Thyroid gland (tissue), 4 donors: Measurements from ENCODE around the gene IQSEC2. TPM values are rescaled to one million over a fixed set of nuclear protein-coding genes. Genes with fewer than 3 reads are reported as not detected.

ENCODE experiments used
- DNase-seq, 2 donors: peaks; one replicate each; pipeline ENCODE4 v3.0.0-alpha.2; 2019
- H3K27ac ChIP-seq, 3 donors: fragments of 200-600 bp; sonication (generic); 1 replicate in 2 of 3; 2 replicates in 1 of 3; pipeline ENCODE4 v1.5.1; 2016 to 2019; ENCODE audit warnings: mild to moderate bottlenecking in 1 of 3, moderate library complexity in 1 of 3
- H3K27me3 ChIP-seq: fragments of 200-600 bp; sonication (generic); one replicate; pipeline ENCODE4 v1.5.1; 2019
- H3K36me3 ChIP-seq, 2 donors: fragments of 200-600 bp; sonication (generic); one replicate each; pipeline ENCODE4 v1.5.1; 2016 to 2019
- H3K4me1 ChIP-seq, 2 donors: fragments of 200-600 bp; sonication (generic); one replicate each; pipeline ENCODE4 v1.5.1; 2017 to 2019
- H3K4me3 ChIP-seq, 3 donors: fragments of 200-600 bp; sonication (generic); replicated peaks in 1 of 3; 1 replicate in 2 of 3; 2 replicates in 1 of 3; pipeline ENCODE4 v1.5.1; 2016; ENCODE audit warnings: mild to moderate bottlenecking in 1 of 3
- H3K9me3 ChIP-seq: fragments of 200-600 bp; sonication (generic); one replicate; pipeline ENCODE4 v1.5.1; 2017
- POLR2A ChIP-seq, 2 donors: fragments of 450-650 bp; IDR thresholded peaks; one replicate each; pipeline ENCODE4 v1.6.1; 2017; ENCODE audit warnings: antibody characterized with exemption in 2 of 2, mild to moderate bottlenecking in 2 of 2, moderate library complexity in 1 of 2
- WGBS, 2 donors: methylation state at CpG; one replicate each; pipeline ENCODE4 v1.1.5; 2017; 5-methylcytosine and 5-hydroxymethylcytosine counted together
- intact Hi-C: fragments of 100-400 bp; cut with DNase I; formaldehyde crosslinking; loops from one replicate; pipeline ENCODE4 v1.15.1; 2023
- total RNA-seq, 4 donors: library from RNA; depleted of rRNA; stranded (reverse); fragments of >200 nt; gene quantifications; one replicate each; pipeline ENCODE4 v1.2.3, GENCODE V29; 2016
- TF ChIP-seq, protein P1 (sequence below), 6 experiments: fragments of 200-600 bp in 3 of 6; fragments of 450-650 bp in 3 of 6; sonication (generic) in 3 of 6; IDR thresholded peaks; one replicate each; pipeline ENCODE4 v1.5.1; 2016 to 2019; ENCODE audit warnings: antibody characterized with exemption in 6 of 6, mild to moderate bottlenecking in 2 of 6, inconsistent platforms in 1 of 6, moderate library complexity in 1 of 6

The IQSEC2 gene
- total RNA-seq, 4 donors from 2014 or later = 14.1 to 23.7 (median 17.2) TPM

DNA sequence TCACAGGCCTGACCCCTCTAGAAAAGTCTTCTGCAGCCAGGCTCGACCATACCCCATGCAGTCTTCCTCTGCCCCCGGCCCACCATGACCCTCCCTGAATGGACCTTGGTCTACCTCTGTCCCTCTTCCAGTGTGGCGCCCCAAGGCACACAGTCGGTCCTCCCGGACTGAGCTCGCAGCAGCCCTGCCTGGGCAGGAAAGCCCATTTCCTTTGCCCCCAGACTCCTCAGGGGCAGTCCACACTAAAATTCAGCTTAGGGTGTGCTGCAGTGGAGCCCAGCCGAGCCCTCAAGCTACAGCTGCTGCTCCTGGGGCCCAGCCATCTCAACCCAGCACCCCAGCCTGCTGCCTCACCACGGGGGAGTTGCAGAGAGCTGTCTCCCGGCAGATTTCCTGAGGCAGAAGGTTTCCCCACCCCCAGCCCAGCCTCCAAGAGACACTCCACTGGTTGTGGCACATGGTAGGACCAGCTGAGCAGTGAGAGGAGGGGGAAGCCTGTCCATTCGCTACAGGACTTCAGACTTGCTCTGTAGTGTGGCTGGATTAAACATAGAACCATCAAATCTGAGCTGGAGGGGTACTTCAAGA, 37.5 kb upstream of the IQSEC2 start:
- Histone ChIP-seq H3K4me1 (peaks cover 0 to 8% of the 10 kb centered on the region in 2 donors), H3K27ac (no peak overlapping the region), H3K4me3 (no peak overlapping the region), H3K36me3 (no peaks in the 10 kb centered on the region), H3K27me3 (no peaks in the 10 kb centered on the region), H3K9me3 (no peaks in the 10 kb centered on the region)
- TF ChIP-seq, protein P1, sequence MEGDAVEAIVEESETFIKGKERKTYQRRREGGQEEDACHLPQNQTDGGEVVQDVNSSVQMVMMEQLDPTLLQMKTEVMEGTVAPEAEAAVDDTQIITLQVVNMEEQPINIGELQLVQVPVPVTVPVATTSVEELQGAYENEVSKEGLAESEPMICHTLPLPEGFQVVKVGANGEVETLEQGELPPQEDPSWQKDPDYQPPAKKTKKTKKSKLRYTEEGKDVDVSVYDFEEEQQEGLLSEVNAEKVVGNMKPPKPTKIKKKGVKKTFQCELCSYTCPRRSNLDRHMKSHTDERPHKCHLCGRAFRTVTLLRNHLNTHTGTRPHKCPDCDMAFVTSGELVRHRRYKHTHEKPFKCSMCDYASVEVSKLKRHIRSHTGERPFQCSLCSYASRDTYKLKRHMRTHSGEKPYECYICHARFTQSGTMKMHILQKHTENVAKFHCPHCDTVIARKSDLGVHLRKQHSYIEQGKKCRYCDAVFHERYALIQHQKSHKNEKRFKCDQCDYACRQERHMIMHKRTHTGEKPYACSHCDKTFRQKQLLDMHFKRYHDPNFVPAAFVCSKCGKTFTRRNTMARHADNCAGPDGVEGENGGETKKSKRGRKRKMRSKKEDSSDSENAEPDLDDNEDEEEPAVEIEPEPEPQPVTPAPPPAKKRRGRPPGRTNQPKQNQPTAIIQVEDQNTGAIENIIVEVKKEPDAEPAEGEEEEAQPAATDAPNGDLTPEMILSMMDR (IDR thresholded peaks at IDR 0.05) = no peak
- TF ChIP-seq POLR2A (IDR thresholded peaks at IDR 0.05) = no peak
- 56 to 90% methylated on average over 2 to 4 of the region's 10 CpGs for WGBS, 2 donors
- DNase-seq = no peak
- intact Hi-C loops = loop anchor here (5.0 kb wide), 1 partner anchor 118 kb away; no protein-coding TSS in a partner anchor

GRCh38 chrX:53317365-53318069, 36.1 kb upstream of the IQSEC2 start:
- Histone ChIP-seq H3K4me3 (no peak overlapping the region), H3K9me3 (no peaks in the 10 kb centered on the region), H3K4me1 (peaks cover 0 to 8% of the 10 kb centered on the region in 2 donors), H3K27ac (no peak overlapping the region), H3K27me3 (no peaks in the 10 kb centered on the region), H3K36me3 (no peaks in the 10 kb centered on the region)
- WGBS, 2 donors = 0 to 14% methylated on average over 5 to 9 of the region's 10 CpGs
- TF ChIP-seq POLR2A (IDR thresholded peaks at IDR 0.05) = no peak
- TF ChIP-seq, protein P1 (IDR thresholded peaks at IDR 0.05) = peak; percentile 37 to 71 (median 54)
- peak; percentile 61 for DNase-seq
- intact Hi-C loops = loop anchor here (5.0 kb wide), 1 partner anchor 120 kb away; no protein-coding TSS in a partner anchor

GRCh38 chrX:53316860-53317237, 35.5 kb upstream of the IQSEC2 start:
- no peaks in the 10 kb centered on the region for H3K36me3 ChIP-seq
- H3K4me3 ChIP-seq = no peak overlapping the region
- WGBS, 2 donors = 53 to 65% methylated on average over 5 to 6 of the region's 6 CpGs
- H3K4me1 ChIP-seq = peaks cover 0 to 8% of the 10 kb centered on the region in 2 donors
- DNase-seq = no peak
- H3K27ac ChIP-seq = no peak overlapping the region
- H3K9me3 ChIP-seq = no peaks in the 10 kb centered on the region
- intact Hi-C loops = loop anchor here (5.0 kb wide), 1 partner anchor 120 kb away; no protein-coding TSS in a partner anchor
- no peak for TF ChIP-seq POLR2A (IDR thresholded peaks at IDR 0.05)
- TF ChIP-seq, protein P1 (IDR thresholded peaks at IDR 0.05) = no peak
- no peaks in the 10 kb centered on the region for H3K27me3 ChIP-seq

DNA sequence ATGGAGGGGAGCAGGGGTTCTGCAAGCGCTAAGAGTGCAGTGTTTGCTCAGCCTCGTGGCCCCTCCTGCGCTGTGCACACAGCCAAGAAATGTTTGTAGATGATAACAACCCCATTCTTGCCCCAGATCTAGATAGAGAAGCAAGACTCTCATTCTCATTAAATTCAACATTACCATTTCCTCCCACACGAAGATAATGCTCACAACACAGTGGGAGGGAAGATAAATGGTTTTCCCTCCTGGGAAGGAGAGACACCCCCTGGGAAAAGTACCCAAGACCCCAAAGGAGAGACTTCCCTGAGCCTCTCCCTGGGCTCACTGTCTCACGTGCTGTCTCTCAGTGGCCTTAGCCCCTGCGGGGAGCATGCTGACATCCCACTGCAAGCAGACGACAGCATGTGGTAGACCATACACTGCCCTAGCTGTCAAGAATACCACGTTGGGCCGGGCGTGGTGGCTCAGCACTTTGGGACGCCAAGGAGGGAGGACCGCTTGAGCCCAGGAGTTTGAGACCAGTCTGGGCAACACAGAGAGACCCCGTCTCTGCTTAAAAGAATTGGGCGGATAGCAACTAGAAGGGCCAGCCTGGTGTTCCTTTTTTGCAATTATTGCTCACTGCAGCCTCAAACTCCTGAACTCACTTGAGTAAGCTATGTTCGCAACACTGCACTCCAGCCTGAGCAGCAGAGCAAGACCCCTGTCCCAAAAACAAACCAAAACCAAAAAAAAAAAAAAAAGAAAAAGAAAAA, 34.9 kb upstream of the IQSEC2 start:
- TF ChIP-seq POLR2A (IDR thresholded peaks at IDR 0.05) = no peak
- TF ChIP-seq, protein P1 (IDR thresholded peaks at IDR 0.05) = no peak
- H3K4me3 ChIP-seq = no peak overlapping the region
- no peak overlapping the region for H3K27ac ChIP-seq
- intact Hi-C loops = loop anchor here (5.0 kb wide), 1 partner anchor 121 kb away; no protein-coding TSS in a partner anchor
- no peak for DNase-seq
- H3K9me3 ChIP-seq = no peaks in the 10 kb centered on the region
- 67 to 75% methylated on average over 5 of the region's 15 CpGs for WGBS, 2 donors
- H3K4me1 ChIP-seq = peaks cover 0 to 8% of the 10 kb centered on the region in 2 donors
- H3K36me3 ChIP-seq = no peaks in the 10 kb centered on the region
- H3K27me3 ChIP-seq = no peaks in the 10 kb centered on the region
